Kidney (tissue), 14 donors: ENCODE measurements around the gene IGFBP2. TPM values are rescaled to one million over a fixed set of nuclear protein-coding genes. Genes with fewer than 3 reads are reported as not detected.
A peak's percentile ranks its signal among the peaks of the same experiment; 100 is the strongest.

Experiments used
- DNase-seq, 5 donors: peaks; one replicate each; pipeline ENCODE4 v3.0.0-alpha.2; 2013 to 2020
- FAIRE-seq: peaks from 2 replicates; lab custom pipeline; 2012; peaks lifted over from hg19 to GRCh38; lab: Jason Lieb, UNC
- H3K27ac ChIP-seq, 2 donors: one replicate each; pipeline ENCODE4 v1.7.0; 2013; ENCODE audit warnings: low read depth in 2 of 2, low read length in 2 of 2, inconsistent platforms in 1 of 2
- H3K27me3 ChIP-seq: one replicate; pipeline ENCODE4 v1.7.1; 2013; ENCODE audit warnings: low read length, inconsistent platforms; ENCODE audit not compliant: control insufficient read depth, insufficient read depth
- H3K36me3 ChIP-seq, 3 donors: one replicate each; pipeline versions ENCODE4 v1.7.0 to v1.7.1; 2013; ENCODE audit warnings: low read length in 3 of 3, control low read depth in 1 of 3, inconsistent platforms in 1 of 3; ENCODE audit not compliant: insufficient read depth in 3 of 3, control insufficient read depth in 2 of 3
- H3K4me1 ChIP-seq, 3 donors: one replicate each; pipeline versions ENCODE4 v1.7.0 to v1.7.1; 2013; ENCODE audit warnings: low read length in 3 of 3, inconsistent platforms in 1 of 3, low read depth in 1 of 3; ENCODE audit not compliant: control insufficient read depth in 2 of 3, insufficient read depth in 2 of 3
- H3K4me3 ChIP-seq, 3 donors: one replicate each; pipeline versions ENCODE4 v1.7.0 to v1.8.1; 2013; ENCODE audit warnings: low read length in 3 of 3, control low read depth in 1 of 3, inconsistent platforms in 1 of 3
- H3K9ac ChIP-seq, 3 donors: one replicate each; pipeline versions ENCODE4 v1.7.0 to v1.7.1; 2013; ENCODE audit warnings: low read length in 3 of 3, control low read depth in 1 of 3, inconsistent platforms in 1 of 3
- H3K9me3 ChIP-seq, 3 donors: one replicate each; pipeline versions ENCODE4 v1.7.0 to v1.7.1; 2013; ENCODE audit warnings: low read length in 3 of 3, control low read depth in 1 of 3, inconsistent platforms in 1 of 3; ENCODE audit not compliant: control insufficient read depth in 2 of 3, insufficient read depth in 1 of 3
- intact Hi-C: fragments of 100-400 bp; cut with DNase I; formaldehyde crosslinking; loops from one replicate; pipeline ENCODE4 v1.11.1; 2022
- polyA plus RNA-seq: library from polyadenylated mRNA; stranded (reverse); fragments of 350-450 nt; fragmentation: Illumina TruSeq; extraction: RNeasy Lipid Tissue Mini Kit (QIAGEN cat#74804); gene quantifications from one replicate; pipeline ENCODE4 v1.2.3, GENCODE V29; 2014; ENCODE audit warnings: low read depth, low replicate concordance; ENCODE audit not compliant: insufficient read depth
- total RNA-seq: library from RNA; stranded (reverse); fragmentation: NEBNext Ultra II Directional; extraction: Animal tissue kit (Norgen Biotek cat#: 25700); gene quantifications from one replicate; pipeline ENCODE4 v1.2.1, GENCODE V29; 2021
- TF ChIP-seq, protein P1 (sequence below): IDR thresholded peaks from 3 replicates; pipeline ENCODE4 v1.5.1; 2012; ENCODE audit warnings: mild to moderate bottlenecking, moderate library complexity, borderline replicate concordance; ENCODE audit not compliant: insufficient read depth; ENCODE audit errors: extremely low read depth
- donor health status: control.
- donor health status: control.
- donor health status: control.
- donor health status: control.
- donor health status: control.
- donor health status: DM: yes; HTN: yes; CAD: no.
- donor health status: Normal renal cell carcinoma (clear cell type).

IGFBP2 gene
- total and polyA plus RNA-seq, 2 donors from 2014 or later: 53.7 to 369 TPM

DNA sequence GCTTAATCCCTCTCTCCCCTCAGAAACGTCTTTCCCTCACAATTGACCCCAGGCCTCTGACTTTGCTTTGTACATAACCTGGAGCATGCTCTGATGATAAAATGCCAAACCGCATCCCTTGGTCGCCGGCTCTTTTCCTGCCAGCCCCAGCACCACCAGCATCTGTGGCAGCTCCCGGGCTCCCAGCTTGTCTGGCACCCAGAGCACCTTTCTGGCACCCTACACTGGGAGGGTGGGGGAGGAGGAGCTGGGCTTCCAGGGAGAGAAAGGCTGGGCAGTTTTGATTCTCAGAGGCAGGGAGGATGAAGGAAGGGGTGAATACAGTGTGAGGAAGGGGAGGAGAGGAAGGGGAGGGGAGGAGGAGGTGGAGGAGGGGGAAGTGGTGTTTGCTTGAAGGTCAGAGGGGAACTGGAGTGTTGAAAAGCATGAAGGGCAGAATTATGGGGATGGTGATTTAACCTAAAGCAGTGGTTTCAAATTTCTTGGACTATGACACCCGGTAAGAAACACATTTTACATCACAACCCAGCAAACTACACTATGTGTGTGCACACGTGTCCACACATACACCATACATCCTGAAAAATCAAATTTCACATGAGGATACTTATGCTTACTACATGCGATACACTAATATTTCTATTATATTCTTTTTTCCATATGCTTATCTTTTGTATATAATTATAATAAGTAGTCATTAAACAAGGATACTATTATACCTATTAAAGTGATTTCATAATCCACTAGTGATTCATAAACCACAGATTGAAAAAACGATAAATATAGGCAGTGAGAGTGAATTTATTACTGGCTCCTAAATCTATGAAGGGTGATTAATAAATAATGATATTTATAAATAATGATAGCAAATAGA is 30.0 kb upstream of the IGFBP2 start:
- TF ChIP-seq, protein P1, sequence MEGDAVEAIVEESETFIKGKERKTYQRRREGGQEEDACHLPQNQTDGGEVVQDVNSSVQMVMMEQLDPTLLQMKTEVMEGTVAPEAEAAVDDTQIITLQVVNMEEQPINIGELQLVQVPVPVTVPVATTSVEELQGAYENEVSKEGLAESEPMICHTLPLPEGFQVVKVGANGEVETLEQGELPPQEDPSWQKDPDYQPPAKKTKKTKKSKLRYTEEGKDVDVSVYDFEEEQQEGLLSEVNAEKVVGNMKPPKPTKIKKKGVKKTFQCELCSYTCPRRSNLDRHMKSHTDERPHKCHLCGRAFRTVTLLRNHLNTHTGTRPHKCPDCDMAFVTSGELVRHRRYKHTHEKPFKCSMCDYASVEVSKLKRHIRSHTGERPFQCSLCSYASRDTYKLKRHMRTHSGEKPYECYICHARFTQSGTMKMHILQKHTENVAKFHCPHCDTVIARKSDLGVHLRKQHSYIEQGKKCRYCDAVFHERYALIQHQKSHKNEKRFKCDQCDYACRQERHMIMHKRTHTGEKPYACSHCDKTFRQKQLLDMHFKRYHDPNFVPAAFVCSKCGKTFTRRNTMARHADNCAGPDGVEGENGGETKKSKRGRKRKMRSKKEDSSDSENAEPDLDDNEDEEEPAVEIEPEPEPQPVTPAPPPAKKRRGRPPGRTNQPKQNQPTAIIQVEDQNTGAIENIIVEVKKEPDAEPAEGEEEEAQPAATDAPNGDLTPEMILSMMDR: no peak

DNA sequence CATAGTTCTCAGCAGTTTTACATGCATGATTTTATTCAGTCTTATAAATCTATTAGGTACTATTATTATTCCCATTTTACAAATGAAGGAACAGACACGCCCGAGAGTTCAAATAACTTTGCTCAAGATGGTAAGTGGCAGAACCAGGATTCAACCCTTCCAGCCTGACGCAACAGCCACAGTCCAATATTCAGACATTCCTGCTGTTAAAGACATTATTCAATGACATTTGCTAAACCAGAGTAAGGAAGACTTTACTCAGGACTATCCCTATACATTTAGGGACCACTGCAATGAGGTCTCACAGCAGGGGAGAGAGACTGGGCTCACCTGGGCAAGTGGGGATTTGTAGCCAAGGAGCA is 29.4 kb upstream of the IGFBP2 start:
- TF ChIP-seq, protein P1: no peak
- FAIRE-seq: no peak
- no peaks in the 10 kb centered on the region for H3K36me3 ChIP-seq
- DNase-seq: no peak
- no peaks in the 10 kb centered on the region for H3K9me3 ChIP-seq
- intact Hi-C loops: no loop called here
- H3K27me3 ChIP-seq: no peaks in the 10 kb centered on the region
- no peaks in the 10 kb centered on the region for H3K4me1 ChIP-seq
- no peak overlapping the region for H3K4me3 ChIP-seq
- H3K27ac ChIP-seq: no peak overlapping the region
- H3K9ac ChIP-seq: no peak overlapping the region

More for the DNA sequence above, 30.0 kb upstream of the IGFBP2 start:
- Histone ChIP-seq H3K27ac (no peak overlapping the region), H3K9me3 (no peaks in the 10 kb centered on the region), H3K4me1 (no peaks in the 10 kb centered on the region), H3K4me3 (no peak overlapping the region), H3K36me3 (no peaks in the 10 kb centered on the region), H3K27me3 (no peaks in the 10 kb centered on the region), H3K9ac (no peak overlapping the region)
- DNase-seq (peak in 4 of 5 donors; percentile 31 to 65 (median 58)), FAIRE-seq (no peak)
- intact Hi-C loops: no loop called here

DNA sequence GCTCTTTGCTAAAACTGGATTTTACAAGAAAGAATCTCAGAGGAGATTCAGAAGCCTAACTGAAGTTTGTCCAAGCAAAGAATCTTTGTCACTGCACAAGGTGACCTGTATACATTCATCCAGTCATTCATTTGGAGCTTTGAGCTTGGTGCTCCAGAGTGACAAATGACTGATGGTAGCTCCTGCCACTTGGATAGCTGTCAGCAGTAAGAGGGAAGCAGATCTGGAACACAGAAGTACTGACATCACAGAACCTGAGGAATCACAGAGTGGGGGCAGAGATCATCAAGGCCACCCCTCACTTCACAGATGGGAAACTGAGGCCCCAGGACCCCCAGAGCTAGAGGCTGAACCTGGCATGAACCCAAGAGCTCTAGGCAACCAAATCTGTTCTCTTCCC is 28.8 kb upstream of the IGFBP2 start:
- intact Hi-C loops: no loop called here
- FAIRE-seq (no peak), DNase-seq (no peak)
- Histone ChIP-seq H3K4me1 (no peaks in the 10 kb centered on the region), H3K27me3 (no peaks in the 10 kb centered on the region), H3K36me3 (no peaks in the 10 kb centered on the region), H3K4me3 (no peak overlapping the region), H3K9me3 (no peaks in the 10 kb centered on the region), H3K9ac (no peak overlapping the region), H3K27ac (no peak overlapping the region)
- TF ChIP-seq, protein P1: no peak
